HEK293T (cell line): Measurements from ENCODE around the gene REXO1.

Experiments
- CTCF ChIA-PET: fragments of 350-600 bp; formaldehyde crosslinking; extraction: SDS; loops from one replicate; lab custom pipeline; 2021; ENCODE audit warnings: antibody characterized with exemption, inconsistent platforms; lab: Yijun Ruan, JAX
- POLR2A ChIA-PET: fragments of 350-600 bp; formaldehyde crosslinking; extraction: SDS; loops from one replicate; lab custom pipeline; 2020; ENCODE audit warnings: antibody characterized with exemption, inconsistent platforms; lab: Yijun Ruan, JAX
- DNase-seq: peaks from one replicate; pipeline ENCODE4 v3.0.0; 2012; ENCODE audit warnings: mixed read lengths; ENCODE audit errors: extremely low spot score
- BHLHE40 ChIP-seq: fragments of 450-650 bp; IDR thresholded peaks from 2 replicates; pipeline ENCODE4 v1.6.1; 2016; ENCODE audit warnings: mild to moderate bottlenecking, moderate library complexity, borderline replicate concordance
- CTBP1 ChIP-seq: fragments of 450-650 bp; IDR thresholded peaks from 2 replicates; pipeline ENCODE4 v1.6.1; 2016; ENCODE audit warnings: borderline replicate concordance
- ELF4 ChIP-seq: fragments of 450-650 bp; IDR thresholded peaks from 2 replicates; pipeline ENCODE4 v1.6.1; 2017; ENCODE audit warnings: antibody characterized with exemption
- FOXA1 ChIP-seq: fragments of 450-650 bp; IDR thresholded peaks from 2 replicates; pipeline ENCODE4 v1.6.1; 2016; ENCODE audit warnings: mild to moderate bottlenecking
- FOXK2 ChIP-seq: fragments of 450-650 bp; IDR thresholded peaks from 2 replicates; pipeline ENCODE4 v1.6.1; 2016; ENCODE audit warnings: mild to moderate bottlenecking
- FOXM1 ChIP-seq: fragments of 450-650 bp; IDR thresholded peaks from 2 replicates; pipeline ENCODE4 v1.6.1; 2017; ENCODE audit warnings: mild to moderate bottlenecking, borderline replicate concordance
- HDGF ChIP-seq: fragments of 450-650 bp; IDR thresholded peaks from 2 replicates; pipeline ENCODE4 v1.6.1; 2017; ENCODE audit warnings: antibody characterized with exemption, borderline replicate concordance
- L3MBTL2 ChIP-seq: fragments of 450-650 bp; conservative IDR thresholded peaks from 2 replicates; pipeline ENCODE4 v1.6.1; 2016; ENCODE audit warnings: mild to moderate bottlenecking
- LEF1 ChIP-seq: fragments of 450-650 bp; IDR thresholded peaks from 2 replicates; pipeline ENCODE4 v1.6.1; 2017; ENCODE audit warnings: mild to moderate bottlenecking, borderline replicate concordance
- NFRKB ChIP-seq: fragments of 450-650 bp; IDR thresholded peaks from 2 replicates; pipeline ENCODE4 v1.6.1; 2016; ENCODE audit warnings: mild to moderate bottlenecking, moderate library complexity
- PKNOX1 ChIP-seq: fragments of 450-650 bp; IDR thresholded peaks from 2 replicates; pipeline ENCODE4 v1.6.1; 2016
- SP1 ChIP-seq: fragments of 450-650 bp; IDR thresholded peaks from 2 replicates; pipeline ENCODE4 v1.6.1; 2017
- SUZ12 ChIP-seq: fragments of 450-650 bp; IDR thresholded peaks from 2 replicates; pipeline ENCODE4 v1.6.1; 2016; ENCODE audit warnings: mild to moderate bottlenecking
- TARDBP ChIP-seq: fragments of 450-650 bp; IDR thresholded peaks from 2 replicates; pipeline ENCODE4 v1.6.1; 2016
- ZNF384 ChIP-seq: fragments of 450-650 bp; IDR thresholded peaks from 2 replicates; pipeline ENCODE4 v1.6.1; 2016

Gene REXO1

GRCh38 chr19:1863638-1864479, 15.6 kb upstream of the REXO1 start:
- POLR2A ChIA-PET, result interaction anchor here (1.4 to 1.6 kb wide), 3 partner anchors 11 to 33 kb away, joined by 6 to 17 read pairs (median 7); no protein-coding TSS in a partner anchor

GRCh38 chr19:1863328-1863637, 15.0 kb upstream of the REXO1 start, which contains the start of gene KLF16:
TSS of gene KLF16 (minus strand) at chr19:1863579. CDS start at chr19:1863497, 82 bp downstream.
- POLR2A ChIA-PET, result no interaction called here
- CTCF ChIA-PET, result no interaction called here
- TF ChIP-seq LEF1 (no peak), FOXK2 (no peak), HDGF (no peak)
- DNase-seq, result no peak

More at GRCh38 chr19:1863638-1864479, 15.6 kb upstream of the REXO1 start:
- CTCF ChIA-PET, result interaction anchor here (1.4 kb wide), 1 partner anchor 26 kb away, joined by 4 read pairs; no protein-coding TSS in a partner anchor
- TF ChIP-seq L3MBTL2 (peak; percentile 72), FOXM1 (peak; percentile 89), NFRKB (no peak)
- DNase-seq, result peak; percentile 92

GRCh38 chr19:1862424-1863327, 14.4 kb upstream of the REXO1 start:
- POLR2A ChIA-PET, result no interaction called here
- DNase-seq, result peak; percentile 63
- TF ChIP-seq ELF4 (no peak), BHLHE40 (no peak), LEF1 (no peak), FOXA1 (no peak), FOXK2 (no peak), SP1 (no peak), CTBP1 (no peak), ZNF384 (no peak), HDGF (no peak), TARDBP (no peak), PKNOX1 (no peak), SUZ12 (no peak)
- CTCF ChIA-PET, result no interaction called here

GRCh38 chr19:1862068-1862423, 13.8 kb upstream of the REXO1 start:
- POLR2A ChIA-PET, result no interaction called here
- DNase-seq, result no peak
- CTCF ChIA-PET, result no interaction called here
- no peak for TF ChIP-seq NFRKB

GRCh38 chr19:1861599-1862031, 13.3 kb upstream of the REXO1 start:
- no peak for DNase-seq
- CTCF ChIA-PET, result no interaction called here
- POLR2A ChIA-PET, result no interaction called here
- TF ChIP-seq SP1 (no peak), LEF1 (no peak), TARDBP (no peak), FOXM1 (no peak), NFRKB (no peak), BHLHE40 (no peak), L3MBTL2 (no peak), SUZ12 (no peak)

GRCh38 chr19:1860821-1861598, 12.7 kb upstream of the REXO1 start:
- TF ChIP-seq FOXK2 (no peak), NFRKB (no peak), ZNF384 (no peak), LEF1 (no peak), FOXA1 (no peak), SP1 (no peak), FOXM1 (no peak), CTBP1 (no peak), L3MBTL2 (no peak), ELF4 (no peak), BHLHE40 (no peak)
- ChIA-PET POLR2A (no interaction called here), CTCF (no interaction called here)
- DNase-seq, result no peak

GRCh38 chr19:1860042-1860775, 11.9 kb upstream of the REXO1 start:
- POLR2A ChIA-PET, result no interaction called here
- TF ChIP-seq FOXA1, result no peak
- TF ChIP-seq HDGF, result no peak
- no peak for TF ChIP-seq LEF1
- no peak for TF ChIP-seq L3MBTL2
- no peak for TF ChIP-seq FOXK2
- CTCF ChIA-PET, result no interaction called here
- peak; percentile 54 for DNase-seq
